ENCODE results near the gene PUS1.

The PUS1 gene

DNA sequence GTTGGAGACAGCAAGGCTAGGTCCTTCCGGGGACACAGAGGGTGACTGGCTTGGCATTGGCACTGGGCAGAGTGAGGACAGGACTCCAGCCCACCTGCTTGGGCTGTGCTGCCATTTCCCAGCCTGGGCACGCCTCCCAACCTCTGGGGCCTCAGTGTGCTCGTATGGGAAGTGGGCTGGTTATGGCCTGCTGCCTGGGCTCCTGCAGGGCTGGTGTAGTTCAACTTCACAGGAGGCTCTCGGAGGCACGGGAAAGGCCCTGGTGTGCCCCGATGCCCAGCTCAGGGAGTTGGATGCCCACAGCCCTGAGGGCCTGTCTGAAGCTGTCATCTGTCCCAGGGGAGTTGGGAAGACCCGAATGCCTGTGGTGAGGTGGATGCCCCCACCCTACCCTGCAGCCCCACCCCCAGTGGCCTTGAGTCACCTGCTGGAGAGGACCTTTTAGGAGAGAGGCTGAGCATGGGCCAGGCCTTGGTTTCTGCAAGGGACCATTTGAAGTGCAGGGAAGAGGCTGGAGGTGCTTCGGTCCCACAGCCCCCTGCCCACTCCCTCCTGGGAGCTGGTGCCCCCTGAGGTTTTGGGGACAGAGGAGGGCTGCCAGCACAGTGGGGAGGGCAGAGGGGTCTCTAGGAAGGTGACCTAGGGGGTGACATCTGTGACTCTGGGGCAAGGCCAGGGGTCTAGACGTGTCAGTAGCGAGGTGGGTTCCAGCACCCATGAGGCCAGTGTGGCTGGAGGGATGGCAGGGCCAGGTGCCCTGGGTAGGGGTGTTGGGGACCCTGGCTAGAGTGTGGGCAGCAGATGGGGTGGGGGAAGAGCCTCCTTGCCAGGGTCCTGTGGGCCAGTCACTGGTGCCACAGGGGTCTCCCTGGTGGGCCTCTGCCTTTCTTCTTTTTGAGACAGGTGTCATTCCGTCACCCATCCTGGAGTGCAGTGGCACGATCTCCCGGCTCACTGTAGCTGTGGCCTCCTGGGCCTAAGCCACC lies 25.5 kb upstream of the PUS1 start:
- no peak for DNase-seq

- DNase-seq: no peak
Measured at GRCh38 chr12:131904346-131904745, 24.7 kb upstream of the PUS1 start.

DNA sequence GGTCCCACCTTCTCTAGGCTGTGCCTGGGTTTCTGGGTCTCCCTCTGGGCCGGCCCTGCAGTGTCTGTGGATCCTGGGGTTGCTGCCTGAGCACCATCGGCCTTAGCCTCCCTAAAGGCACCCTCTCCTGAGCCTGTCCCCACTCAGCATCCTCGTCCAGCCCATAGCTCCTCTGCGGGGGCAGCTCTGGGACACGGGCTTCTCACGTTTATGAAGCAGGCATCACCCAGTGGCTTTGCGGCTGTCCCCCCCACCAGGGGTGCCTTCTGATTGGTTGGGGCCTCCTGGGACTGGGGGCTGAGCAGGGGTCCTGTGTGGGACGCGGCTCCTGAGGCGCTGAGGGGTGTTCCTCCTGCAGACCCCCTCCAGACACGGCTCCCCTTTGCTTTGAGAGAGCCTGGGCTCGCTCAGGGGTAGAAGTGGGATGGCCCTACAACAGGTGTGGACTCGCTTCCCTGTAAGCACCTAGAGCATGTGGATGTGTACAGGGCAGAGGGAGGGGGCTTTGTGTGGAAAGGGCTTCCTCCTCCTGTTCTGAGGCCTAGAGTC lies 23.9 kb upstream of the PUS1 start:
- DNase-seq: no peak

- DNase-seq: no peak
Measured at GRCh38 chr12:131905630-131906091, 23.4 kb upstream of the PUS1 start.

GRCh38 chr12:131907379-131908091 lies 21.5 kb upstream of the PUS1 start:
- no peak for DNase-seq

- DNase-seq: no peak
Measured at GRCh38 chr12:131908092-131909080, 20.7 kb upstream of the PUS1 start.

DNA sequence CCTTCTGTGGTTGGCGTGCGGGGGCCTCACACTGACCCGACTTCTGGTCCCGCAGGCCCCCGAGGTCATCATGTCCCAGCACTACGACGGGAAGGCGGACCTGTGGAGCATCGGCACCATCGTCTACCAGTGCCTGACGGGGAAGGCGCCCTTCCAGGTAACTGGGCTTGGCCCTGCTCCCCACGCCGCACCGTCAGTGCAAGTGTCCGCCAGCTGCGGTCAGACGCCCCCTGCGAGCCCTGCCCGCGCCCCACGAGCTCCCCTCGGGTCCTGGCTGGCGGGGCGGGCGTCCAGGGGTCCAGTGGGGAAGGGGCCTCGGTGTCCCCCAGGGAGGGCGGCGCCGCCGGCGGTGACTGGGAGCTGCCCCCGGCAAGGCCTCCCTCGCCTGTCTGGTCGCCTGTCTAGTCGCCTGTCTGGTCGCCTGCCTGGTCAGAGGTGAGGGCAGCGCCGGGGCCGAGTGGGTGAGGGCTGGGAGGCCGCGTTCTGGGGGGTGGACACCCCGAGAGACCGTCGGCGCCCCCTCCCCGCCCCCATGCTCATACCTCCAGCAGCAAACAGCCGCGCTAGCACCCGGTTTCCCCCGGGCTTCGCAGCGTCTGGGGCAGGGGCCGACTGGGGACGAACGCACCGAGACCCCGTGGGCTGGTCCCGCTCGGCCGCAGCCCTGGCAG lies 19.9 kb upstream of the PUS1 start:
- no peak for DNase-seq

DNA sequence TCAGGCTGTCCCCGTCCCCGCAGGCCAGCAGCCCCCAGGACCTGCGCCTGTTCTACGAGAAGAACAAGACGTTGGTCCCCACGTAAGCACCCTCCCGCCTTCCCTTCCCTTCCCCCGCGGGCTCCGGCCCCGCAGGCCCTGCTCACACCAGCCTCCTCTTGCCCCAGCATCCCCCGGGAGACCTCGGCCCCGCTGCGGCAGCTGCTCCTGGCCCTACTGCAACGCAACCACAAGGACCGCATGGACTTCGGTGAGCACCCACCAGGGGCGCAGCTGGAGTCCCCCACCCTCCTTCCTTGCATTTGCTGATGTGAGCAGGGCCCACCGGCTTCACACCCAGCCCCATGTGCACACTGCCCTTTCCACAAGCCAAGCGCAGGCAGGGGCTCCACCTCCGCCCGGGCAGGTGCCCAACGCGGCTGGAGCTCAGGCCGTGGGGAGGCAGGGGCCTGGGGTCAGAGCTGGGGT lies 19.3 kb upstream of the PUS1 start:
- no peak for DNase-seq

- no peak for DNase-seq
Measured at GRCh38 chr12:131910302-131911027, 18.6 kb upstream of the PUS1 start.

DNA sequence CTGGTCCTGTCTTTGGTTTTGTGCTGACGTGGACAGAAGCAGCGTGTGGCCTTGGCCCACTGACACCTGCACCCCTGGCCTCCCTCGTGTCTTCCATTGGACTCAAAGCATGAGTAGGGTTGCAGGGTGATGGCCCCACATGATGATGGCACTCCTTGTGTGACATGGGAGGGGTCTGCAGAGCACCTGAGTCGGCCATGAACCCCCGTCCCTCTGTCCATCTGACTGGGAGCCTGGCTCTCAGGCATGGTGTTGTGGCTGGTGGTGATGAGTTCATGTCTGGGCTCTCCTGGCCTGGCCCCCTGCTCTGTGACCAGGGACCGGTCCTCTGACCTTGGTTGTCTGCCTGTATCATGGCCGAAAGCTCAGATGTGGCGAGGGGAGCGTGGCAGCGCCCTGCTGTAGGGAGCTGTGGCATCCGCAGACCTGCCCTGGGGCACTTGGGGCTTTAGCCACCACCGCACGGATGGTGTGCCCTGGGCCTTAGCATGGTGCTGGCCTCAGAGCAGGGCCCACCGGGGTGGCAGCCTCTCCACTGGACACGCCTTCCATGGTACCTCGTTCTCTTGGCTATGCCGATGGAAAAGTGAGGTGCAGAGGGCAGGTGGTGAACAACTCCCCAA lies 17.9 kb upstream of the PUS1 start:
- no peak for DNase-seq

- no peak for DNase-seq
Measured at GRCh38 chr12:131911851-131912477, 17.1 kb upstream of the PUS1 start.

- no peak for DNase-seq
Measured at GRCh38 chr12:131912518-131913274, 16.4 kb upstream of the PUS1 start.

GRCh38 chr12:131913666-131914065 lies 15.4 kb upstream of the PUS1 start:
- no peak for DNase-seq

DNA sequence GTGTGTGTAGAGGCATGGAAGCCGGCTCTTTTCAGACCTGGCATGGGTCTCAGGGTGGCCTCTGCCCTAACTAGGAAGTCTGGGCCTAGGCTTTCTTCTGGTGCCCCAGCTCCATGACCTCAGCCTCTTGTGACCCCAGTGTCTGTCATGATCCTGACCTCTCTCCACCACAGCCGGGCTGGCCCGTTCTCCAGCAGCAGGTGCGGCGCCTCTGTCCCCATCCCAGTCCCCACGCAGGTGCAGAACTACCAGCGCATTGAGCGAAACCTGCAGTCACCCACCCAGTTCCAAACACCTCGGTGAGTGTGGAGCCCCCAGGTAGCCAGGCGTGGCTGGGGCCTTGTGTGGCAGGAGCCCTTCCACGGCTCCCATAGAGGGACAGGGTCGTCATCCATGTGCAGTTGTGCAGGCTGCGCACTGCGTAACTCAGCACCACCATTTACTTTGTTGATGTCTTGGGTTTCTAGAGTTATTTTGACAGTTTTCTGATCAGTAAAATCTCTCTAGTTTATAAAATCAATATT lies 14.8 kb upstream of the PUS1 start:
- DNase-seq: no peak

DNA sequence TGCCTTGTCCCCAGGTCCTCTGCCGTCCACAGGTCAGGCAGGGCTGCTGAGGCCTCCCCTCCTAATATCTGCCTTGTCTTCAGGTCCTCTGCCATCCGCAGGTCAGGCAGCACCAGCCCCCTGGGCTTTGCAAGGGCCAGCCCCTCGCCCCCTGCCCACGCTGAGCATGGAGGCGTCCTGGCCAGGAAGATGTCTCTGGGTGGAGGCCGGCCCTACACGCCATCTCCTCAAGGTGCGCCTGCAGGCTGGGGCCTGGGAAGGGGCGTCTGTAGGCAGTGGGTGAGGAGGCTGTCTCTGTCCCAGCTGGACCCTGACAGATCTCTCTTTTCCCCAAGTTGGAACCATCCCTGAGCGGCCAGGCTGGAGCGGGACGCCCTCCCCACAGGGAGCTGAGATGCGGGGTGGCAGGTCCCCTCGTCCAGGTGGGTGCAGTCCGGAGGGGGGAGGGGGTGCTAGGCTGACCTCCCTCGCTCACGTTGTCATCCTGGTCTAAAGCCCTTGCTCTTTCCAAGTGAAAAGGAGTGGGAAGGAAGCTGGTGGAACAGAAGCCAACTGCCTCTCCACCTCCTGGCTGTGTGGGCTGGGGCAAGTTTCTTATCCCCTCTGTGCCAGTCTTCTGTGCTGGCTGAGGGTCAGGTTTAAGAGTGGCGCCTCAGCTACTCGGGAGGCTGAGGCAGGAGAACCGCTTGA lies 13.9 kb upstream of the PUS1 start:
- no peak for DNase-seq

GRCh38 chr12:131915823-131916222 lies 13.3 kb upstream of the PUS1 start:
- no peak for DNase-seq

GRCh38 chr12:131916306-131917138 lies 12.6 kb upstream of the PUS1 start:
- no peak for DNase-seq
